ENCODE results near the gene HS6ST3.
"Not testable (repeated sequence)": the region's sequence is repeated elsewhere in the genome, so short reads cannot be mapped to it uniquely, and the experiment has no call there.

HS6ST3 gene

DNA sequence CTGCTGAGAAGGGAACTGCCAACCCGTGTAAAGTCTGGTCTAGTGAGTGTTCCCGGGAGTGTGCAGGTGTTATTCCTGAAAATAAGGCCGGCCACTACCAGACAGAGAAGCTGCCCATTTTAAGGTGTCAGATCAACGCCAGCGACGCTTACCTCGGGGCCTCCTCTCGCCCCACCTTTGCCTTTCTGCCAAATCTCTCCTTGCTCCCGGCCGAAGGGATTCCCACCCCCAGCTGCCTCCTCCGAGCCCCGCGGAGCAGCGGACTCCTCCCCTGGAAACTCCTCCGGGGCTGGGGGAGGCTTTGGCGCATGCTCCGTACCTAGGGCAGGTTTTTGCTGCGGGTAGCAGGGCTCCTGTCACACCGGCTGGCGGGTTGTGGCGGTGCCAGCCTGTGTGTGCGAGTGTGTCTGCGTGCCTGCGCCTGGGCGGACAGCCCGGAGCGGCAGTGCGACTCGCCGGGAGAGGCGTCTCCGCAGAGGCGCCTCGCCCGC lies at the start of gene HS6ST3:
Gene HS6ST3 (plus strand): TSS at position 359 of the 491 bp plus-strand sequence.
- DNase-seq: no peak

GRCh38 chr13:96041326-96042110 lies 48.4 kb upstream of the HS6ST3 start:
- no peak for DNase-seq

DNA sequence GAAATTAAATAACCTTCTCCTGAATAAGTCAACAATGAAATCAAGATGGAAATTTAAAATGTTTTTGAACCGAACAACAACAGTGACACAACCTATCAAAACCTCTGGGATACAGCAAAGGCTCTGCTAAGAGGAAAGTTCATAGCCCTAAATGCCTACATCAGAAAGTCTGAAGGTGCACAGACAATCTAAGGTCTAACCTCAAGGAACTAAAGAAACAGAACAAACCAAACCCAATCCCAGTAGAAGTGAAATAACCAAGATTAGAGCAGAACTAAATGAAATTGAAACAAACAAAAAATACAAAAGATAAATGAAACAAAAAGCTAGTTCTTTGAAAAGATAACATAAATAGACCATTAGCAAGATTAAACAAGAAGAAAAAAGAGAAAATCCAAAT lies 45.7 kb upstream of the HS6ST3 start:
- no peak for DNase-seq

GRCh38 chr13:96046449-96047126 lies 43.3 kb upstream of the HS6ST3 start:
- not testable (repeated sequence) for DNase-seq

DNA sequence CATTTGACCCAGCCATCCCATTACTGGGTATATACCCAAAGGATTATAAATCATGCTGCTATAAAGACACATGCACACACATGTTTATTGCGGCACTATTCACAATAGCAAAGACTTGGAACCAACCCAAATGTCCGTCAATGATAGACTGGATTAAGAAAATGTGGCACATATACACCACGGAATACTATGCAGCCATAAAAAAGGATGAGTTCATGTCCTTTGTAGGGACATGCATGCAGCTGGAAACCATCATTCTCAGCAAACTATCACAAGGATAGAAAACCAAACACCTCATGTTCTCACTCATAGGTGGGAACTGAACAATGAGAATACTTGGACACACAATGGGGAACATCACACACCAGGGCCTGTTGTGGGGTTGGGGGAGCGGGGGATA lies 39.0 kb upstream of the HS6ST3 start:
- not testable (repeated sequence) for DNase-seq

DNA sequence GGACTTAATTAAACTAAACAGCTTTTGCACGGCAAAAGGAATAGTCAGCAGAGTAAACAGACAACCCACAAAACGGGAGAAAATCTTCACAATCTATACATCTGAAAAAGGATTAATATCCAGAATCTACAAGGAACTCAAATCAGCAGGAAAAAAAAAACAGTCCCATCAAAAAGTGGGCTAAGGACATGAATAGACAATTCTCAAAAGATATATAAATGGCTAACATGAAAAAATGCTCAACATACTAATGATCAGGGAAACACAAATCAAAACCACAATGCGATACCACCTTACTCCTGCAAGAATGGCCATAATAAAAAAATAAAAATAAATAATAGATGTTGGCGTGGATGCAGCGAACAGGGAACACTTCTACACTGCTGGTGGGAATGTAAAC lies 38.4 kb upstream of the HS6ST3 start:
- not testable (repeated sequence) for DNase-seq

GRCh38 chr13:96051946-96052345 lies 38.0 kb upstream of the HS6ST3 start:
- not testable (repeated sequence) for DNase-seq

- DNase-seq: no peak
Measured at GRCh38 chr13:96052656-96053002, 37.3 kb upstream of the HS6ST3 start.

GRCh38 chr13:96053003-96053703 lies 36.8 kb upstream of the HS6ST3 start, which contains the start of gene UGGT2:
UGGT2 (minus strand) TSS chr13:96053401; CDS start chr13:96053312, 89 bp downstream.
- DNase-seq: no peak

DNA sequence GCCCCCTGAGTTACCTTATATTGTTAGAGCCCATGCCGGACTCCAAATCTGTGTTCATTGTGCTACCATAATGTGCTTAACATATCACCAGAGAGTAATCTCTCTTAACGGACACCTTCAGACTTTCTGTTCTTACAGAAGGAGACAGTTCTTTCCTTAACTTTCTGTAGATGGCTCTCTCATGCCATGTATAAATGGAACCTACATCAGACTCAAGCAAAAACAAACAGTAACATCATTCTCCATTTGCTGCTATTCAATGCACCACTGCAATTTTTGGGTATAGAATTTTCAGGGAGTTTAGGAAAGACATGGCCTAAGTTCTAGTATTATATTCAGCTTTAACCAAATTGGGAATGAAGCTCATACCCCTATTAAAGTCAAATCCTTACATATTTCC lies 24.1 kb upstream of the HS6ST3 start:
- no peak for DNase-seq

- DNase-seq: no peak
Measured at GRCh38 chr13:96068729-96069128, 21.2 kb upstream of the HS6ST3 start.

DNA sequence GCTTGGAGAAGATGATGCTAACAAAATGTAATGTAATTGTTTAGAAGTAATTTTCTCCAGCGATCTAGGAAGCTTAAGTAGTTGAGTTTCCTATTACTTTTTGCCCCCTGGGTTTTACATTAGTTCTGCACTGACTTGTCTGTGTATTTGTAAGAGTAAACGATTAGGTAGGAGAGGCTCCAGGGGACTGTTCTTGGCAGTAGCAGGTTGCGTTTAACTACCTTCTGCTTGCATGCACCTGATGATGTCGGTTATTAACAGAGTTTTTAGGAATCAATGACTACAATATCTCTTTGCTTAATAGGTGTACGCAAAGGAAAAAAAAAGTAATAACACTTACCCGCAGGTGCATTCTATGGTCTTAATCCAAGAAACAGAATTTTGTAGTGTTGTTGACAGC lies 18.4 kb upstream of the HS6ST3 start:
- no peak for DNase-seq

DNA sequence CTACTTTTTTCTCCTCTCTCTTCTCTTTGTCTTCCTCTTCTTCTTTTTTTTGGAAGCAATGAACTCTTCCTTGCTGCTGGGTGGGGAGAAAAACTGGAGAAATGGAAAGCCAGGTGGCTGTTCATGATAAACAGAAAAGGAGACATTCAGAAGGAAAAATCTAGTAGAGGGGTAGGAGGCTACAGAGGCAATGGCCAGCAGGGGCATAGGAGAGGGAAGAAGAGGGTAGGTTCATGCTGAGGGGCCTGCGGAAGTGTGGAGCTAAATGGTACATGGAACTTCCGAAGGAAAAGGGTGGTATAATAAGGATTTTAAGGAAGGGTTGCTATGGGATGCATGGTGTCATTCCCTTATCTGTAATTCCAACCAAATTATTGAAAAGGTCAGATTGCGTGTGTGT lies 17.5 kb upstream of the HS6ST3 start:
- no peak for DNase-seq

- no peak for DNase-seq
Measured at GRCh38 chr13:96075953-96076543, 13.9 kb upstream of the HS6ST3 start.

GRCh38 chr13:96080676-96081075 lies 9.2 kb upstream of the HS6ST3 start:
- no peak for DNase-seq

- DNase-seq: no peak
Measured at GRCh38 chr13:96081888-96082287, 8.0 kb upstream of the HS6ST3 start.

- DNase-seq: no peak
Measured at GRCh38 chr13:96082640-96083039, 7.3 kb upstream of the HS6ST3 start.

- no peak for DNase-seq
Measured at GRCh38 chr13:96086736-96087135, 3.2 kb upstream of the HS6ST3 start.

DNA sequence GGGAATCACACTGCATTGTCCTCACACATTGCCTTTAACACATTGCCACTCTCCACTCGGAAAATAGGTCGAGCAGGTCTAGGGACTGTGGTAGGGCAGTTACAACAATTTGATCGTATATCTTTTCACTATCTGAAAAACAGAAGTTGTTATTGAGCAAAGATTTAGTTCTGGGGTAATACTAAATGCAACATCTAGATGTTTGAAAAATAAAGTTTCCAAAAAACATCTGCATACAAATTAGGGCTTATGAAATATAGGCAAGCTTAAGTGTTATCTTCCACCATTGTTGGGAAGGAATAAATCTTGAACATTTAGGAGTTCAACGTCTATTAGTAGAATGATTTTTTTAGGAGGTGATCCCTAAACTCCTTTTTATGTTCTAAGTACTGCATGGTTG lies 768 bp upstream of the HS6ST3 start:
- no peak for DNase-seq

DNA sequence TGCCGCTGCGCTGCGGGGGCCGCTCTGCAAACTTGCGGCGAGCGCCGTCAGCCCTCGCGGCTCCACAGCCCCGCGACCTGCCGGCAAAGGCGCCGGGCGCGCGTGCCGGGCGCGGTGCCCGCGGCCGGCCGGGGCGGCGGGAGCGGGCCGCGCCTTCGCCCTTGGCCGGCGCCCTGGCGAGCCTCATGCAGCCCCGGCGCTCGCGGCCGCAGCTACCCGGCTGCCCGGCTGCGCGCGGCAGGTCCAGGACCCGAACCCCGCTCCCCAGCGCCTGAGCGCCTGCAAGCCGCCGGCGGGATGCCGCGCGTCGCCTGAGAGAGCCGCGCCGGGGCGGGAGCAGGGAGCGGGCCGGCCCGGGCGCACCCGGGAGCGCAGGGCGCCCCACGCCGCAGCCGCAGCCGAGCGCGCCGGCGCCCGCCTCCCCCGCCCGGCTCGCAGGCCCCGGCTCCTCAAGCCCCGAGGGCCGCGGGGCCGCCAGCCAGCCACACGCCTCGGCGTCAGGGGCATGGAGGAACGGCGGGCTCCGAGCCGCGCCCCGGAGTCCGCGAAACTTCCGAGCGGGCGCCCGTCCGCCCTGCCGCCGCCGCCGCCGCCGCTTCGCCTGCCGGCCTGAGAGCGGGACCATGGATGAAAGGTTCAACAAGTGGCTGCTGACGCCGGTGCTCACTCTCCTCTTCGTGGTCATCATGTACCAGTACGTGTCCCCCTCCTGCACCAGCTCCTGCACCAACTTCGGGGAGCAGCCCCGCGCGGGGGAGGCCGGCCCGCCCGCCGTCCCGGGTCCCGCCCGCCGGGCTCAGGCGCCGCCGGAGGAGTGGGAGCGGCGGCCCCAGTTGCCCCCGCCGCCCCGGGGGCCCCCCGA lies 564 bp downstream of the HS6ST3 start:
- no peak for DNase-seq

DNA sequence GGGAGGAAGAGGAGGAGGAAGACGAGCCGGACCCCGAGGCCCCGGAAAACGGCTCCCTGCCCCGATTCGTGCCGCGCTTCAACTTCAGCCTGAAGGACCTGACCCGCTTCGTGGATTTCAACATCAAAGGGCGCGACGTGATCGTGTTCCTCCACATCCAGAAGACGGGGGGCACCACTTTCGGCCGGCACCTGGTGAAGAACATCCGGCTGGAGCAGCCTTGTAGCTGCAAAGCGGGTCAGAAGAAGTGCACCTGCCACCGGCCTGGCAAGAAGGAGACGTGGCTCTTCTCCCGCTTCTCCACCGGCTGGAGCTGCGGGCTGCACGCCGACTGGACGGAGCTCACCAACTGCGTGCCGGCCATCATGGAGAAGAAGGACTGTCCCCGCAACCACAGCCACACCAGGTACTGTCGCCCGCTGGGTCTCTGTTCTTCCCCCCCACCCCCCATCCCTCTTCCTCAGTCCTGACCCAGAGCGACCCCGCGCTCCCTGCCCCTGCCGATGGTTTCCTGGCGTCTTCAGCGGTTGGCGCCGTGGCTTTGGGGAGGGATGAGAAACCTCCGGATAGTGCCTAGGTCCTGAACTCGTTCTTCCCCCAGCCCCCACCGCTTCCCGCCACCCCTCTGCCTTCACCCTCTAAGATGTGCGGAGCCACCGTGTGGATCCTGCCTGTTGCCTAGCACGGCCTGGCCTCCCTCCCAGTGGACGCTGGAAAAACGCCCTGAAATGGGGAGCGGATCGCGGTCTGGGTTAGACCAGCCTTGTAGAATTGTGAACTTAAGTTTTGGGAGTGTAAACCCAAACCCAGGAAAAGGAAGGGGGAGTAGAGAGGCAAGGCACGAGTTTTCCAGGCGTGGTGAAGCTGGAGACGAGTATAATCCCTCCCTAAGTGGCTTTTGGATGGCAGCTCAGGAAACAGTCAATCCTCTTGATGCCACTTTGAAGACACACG lies 1.5 kb downstream of the HS6ST3 start:
- DNase-seq: no peak
